Brain microvascular endothelial cell (primary cell): ENCODE measurements around the gene DCLRE1C.
"Not testable (repeated sequence)": the region's sequence is repeated elsewhere in the genome, so short reads cannot be mapped to it uniquely, and the experiment has no call there.

Source experiments
- DNase-seq: peaks from one replicate; pipeline ENCODE4 v3.0.0-alpha.2; 2020
- H3K27ac ChIP-seq: fragments of 250-450 bp; sonication (Bioruptor Pico); 2 replicates; pipeline ENCODE4 v1.5.1; 2020; ENCODE audit warnings: mild to moderate bottlenecking, moderate library complexity
- H3K27me3 ChIP-seq: fragments of 250-450 bp; sonication (Bioruptor Pico); replicated peaks from 2 replicates; pipeline ENCODE4 v1.5.1; 2020; ENCODE audit warnings: mild to moderate bottlenecking
- H3K36me3 ChIP-seq: fragments of 250-450 bp; sonication (Bioruptor Pico); replicated peaks from 2 replicates; pipeline ENCODE4 v1.5.1; 2020; ENCODE audit warnings: mild to moderate bottlenecking
- H3K4me3 ChIP-seq: 2 replicates; pipeline ENCODE4 v1.5.1; 2011; ENCODE audit warnings: low read depth, mild to moderate bottlenecking, control low read depth, low read length, moderate library complexity
- CTCF ChIP-seq: IDR thresholded peaks from 2 replicates; pipeline ENCODE4 v1.5.1; 2011; ENCODE audit warnings: low read depth, mild to moderate bottlenecking, moderate library complexity, low read length, control low read depth, inconsistent platforms; ENCODE audit errors: missing control alignments
- in situ Hi-C: cut with HindIII; loops from 2 replicates; pipeline ENCODE4 v1.10.0; 2017; ENCODE audit warnings: low sequenced_read_pairs, low pct_ligation_motif_present

Gene DCLRE1C

GRCh38 chr10:14949291-14949690, 4.6 kb downstream of the DCLRE1C start:
- TF ChIP-seq CTCF: no peak
- in situ Hi-C loops: no loop called here

GRCh38 chr10:14947268-14947667, 6.6 kb downstream of the DCLRE1C start:
- Histone ChIP-seq H3K36me3 (peaks cover 23% of the 10 kb centered on the region), H3K4me3 (no peak overlapping the region), H3K27me3 (no peaks in the 10 kb centered on the region), H3K27ac (no peak overlapping the region)
- in situ Hi-C loops: no loop called here
- no peak for DNase-seq
- TF ChIP-seq CTCF: no peak

More at GRCh38 chr10:14949291-14949690, 4.6 kb downstream of the DCLRE1C start:
- no peak overlapping the region for H3K27ac ChIP-seq
- no peaks in the 10 kb centered on the region for H3K27me3 ChIP-seq
- peaks cover 17% of the 10 kb centered on the region for H3K36me3 ChIP-seq
- H3K4me3 ChIP-seq: no peak overlapping the region
- DNase-seq: no peak

GRCh38 chr10:14945108-14945507, 8.8 kb downstream of the DCLRE1C start:
- H3K4me3 ChIP-seq: no peak overlapping the region
- no peaks in the 10 kb centered on the region for H3K27me3 ChIP-seq
- no peak overlapping the region for H3K27ac ChIP-seq
- in situ Hi-C loops: no loop called here
- peaks cover 23% of the 10 kb centered on the region for H3K36me3 ChIP-seq
- DNase-seq: no peak
- TF ChIP-seq CTCF: no peak

GRCh38 chr10:14942950-14943338, 11.0 kb downstream of the DCLRE1C start:
- H3K27me3 ChIP-seq, H3K27ac ChIP-seq, DNase-seq, H3K4me3 ChIP-seq, in situ Hi-C loops: not testable (repeated sequence)
- peaks cover 23% of the 10 kb centered on the region for H3K36me3 ChIP-seq

- peaks cover 18% of the 10 kb centered on the region for H3K36me3 ChIP-seq
- in situ Hi-C loops, DNase-seq, H3K27ac ChIP-seq, H3K27me3 ChIP-seq, H3K4me3 ChIP-seq: not testable (repeated sequence)
Observed at GRCh38 chr10:14942147-14942949, 11.5 kb downstream of the DCLRE1C start.

GRCh38 chr10:14938971-14939370, 14.9 kb downstream of the DCLRE1C start:
- in situ Hi-C loops, H3K27me3 ChIP-seq, H3K27ac ChIP-seq, H3K4me3 ChIP-seq: not testable (repeated sequence)
- peaks cover 14% of the 10 kb centered on the region for H3K36me3 ChIP-seq
- DNase-seq: peak; percentile 43

GRCh38 chr10:14936584-14936983, 17.3 kb downstream of the DCLRE1C start:
- peak; percentile 34 for DNase-seq
- in situ Hi-C loops: no loop called here
- Histone ChIP-seq H3K4me3 (no peak overlapping the region), H3K27ac (no peak overlapping the region), H3K36me3 (peaks cover 29% of the 10 kb centered on the region), H3K27me3 (no peaks in the 10 kb centered on the region)
- no peak for TF ChIP-seq CTCF
